Measurements from ENCODE around the gene GRWD1. TPM values are rescaled to one million over a fixed set of nuclear protein-coding genes. Genes with fewer than 3 reads are reported as not detected.

GRWD1 gene
- total RNA-seq, 6 experiments from 2014 or later: 36.2 to 53.5 (median 41.7) TPM

DNA sequence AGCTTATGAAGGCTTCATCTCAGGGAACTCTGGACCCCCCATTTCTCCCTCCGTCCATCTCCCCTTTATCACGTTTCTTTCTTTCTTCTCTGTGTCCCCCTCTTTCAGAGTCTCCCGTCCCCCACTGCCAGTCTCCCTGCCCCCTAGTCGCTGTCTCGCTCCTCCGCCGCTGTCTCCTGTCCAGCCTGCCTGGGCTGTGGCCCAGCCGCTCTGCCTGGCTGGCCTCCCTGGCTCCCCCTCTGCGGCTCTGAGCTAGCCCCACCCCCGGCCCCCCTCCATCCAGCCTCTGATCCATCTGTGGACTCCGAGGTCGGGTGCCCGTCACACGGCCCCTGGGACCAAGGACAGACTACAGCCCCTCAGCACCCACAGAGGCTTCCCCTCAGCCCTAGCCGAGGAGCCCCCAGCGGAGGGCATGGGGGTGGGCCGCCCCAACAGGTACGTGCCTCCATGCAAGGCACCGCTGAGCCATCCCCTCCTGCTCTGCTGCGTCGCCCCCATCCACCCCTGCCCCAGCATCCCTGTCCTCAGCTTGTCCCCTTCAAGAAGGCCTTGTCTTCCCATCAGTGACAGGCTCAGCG lies 8.5 kb downstream of the GRWD1 start:
- H3K36me3 Mint-ChIP-seq (ENCODE audit: low read depth): peaks cover 7% of the 10 kb centered on the region; the same call in 1 of the 2 replicates
- H3K27ac Mint-ChIP-seq: no peak overlapping the region
- H3K9me3 Mint-ChIP-seq: no peaks in the 10 kb centered on the region
- no peak overlapping the region for H3K4me3 Mint-ChIP-seq
- TF ChIP-seq, protein P1, sequence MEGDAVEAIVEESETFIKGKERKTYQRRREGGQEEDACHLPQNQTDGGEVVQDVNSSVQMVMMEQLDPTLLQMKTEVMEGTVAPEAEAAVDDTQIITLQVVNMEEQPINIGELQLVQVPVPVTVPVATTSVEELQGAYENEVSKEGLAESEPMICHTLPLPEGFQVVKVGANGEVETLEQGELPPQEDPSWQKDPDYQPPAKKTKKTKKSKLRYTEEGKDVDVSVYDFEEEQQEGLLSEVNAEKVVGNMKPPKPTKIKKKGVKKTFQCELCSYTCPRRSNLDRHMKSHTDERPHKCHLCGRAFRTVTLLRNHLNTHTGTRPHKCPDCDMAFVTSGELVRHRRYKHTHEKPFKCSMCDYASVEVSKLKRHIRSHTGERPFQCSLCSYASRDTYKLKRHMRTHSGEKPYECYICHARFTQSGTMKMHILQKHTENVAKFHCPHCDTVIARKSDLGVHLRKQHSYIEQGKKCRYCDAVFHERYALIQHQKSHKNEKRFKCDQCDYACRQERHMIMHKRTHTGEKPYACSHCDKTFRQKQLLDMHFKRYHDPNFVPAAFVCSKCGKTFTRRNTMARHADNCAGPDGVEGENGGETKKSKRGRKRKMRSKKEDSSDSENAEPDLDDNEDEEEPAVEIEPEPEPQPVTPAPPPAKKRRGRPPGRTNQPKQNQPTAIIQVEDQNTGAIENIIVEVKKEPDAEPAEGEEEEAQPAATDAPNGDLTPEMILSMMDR (IDR thresholded peaks at IDR 0.05): no peak
- no peaks in the 10 kb centered on the region for H3K4me1 Mint-ChIP-seq (ENCODE audit: low read depth)
- no peak for DNase-seq
- H3K27me3 Mint-ChIP-seq (ENCODE audit: insufficient read depth): no peaks in the 10 kb centered on the region; the same call in none of the 2 replicates

DNA sequence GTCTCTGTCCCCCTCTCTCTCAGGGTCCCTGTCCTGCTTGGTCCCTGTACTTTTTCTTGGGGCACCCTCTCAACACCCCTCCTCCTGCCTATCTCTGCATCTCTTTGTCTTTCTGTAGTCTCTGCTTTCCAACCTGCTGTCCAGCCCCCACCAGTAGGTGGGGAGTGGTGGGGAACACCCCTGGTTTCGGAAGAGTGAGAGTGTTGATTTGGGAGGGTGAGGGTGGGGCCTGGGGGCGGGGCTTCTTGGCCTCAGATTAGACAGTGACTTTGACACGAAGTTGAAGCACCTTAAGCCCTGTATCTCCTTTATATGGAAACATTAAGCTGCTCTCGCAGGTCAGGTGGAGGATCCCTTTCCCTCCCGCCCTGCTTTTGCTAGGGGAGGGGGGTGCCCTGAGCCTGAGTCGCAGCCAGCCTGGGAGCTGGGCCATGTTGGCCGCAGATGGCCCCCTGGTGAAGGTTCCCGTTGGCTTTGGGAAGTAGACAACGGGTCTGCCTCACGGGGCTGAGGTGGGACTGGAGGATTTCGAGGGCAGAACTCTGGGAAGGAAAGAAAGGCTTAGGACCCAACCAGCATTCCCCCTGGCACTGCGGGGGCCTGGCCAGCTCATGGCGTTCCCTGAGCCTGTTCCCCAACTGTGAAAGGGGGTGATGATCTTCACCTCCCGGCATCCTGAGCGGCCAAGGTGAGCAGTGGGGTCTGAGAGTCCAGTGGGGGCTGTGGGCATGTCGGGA lies 9.6 kb downstream of the GRWD1 start, which contains the start of gene KCNJ14:
Gene KCNJ14, plus strand, starts transcription at position 404 of the 737 bp plus-strand sequence. CDS start 6,151 bp downstream, outside the sequence.
- Mint-ChIP-seq H3K27ac (no peak within 1 kb of the TSS), H3K9me3 (no peaks in the 10 kb centered on the region), H3K36me3 (ENCODE audit: low read depth) (peaks cover 7% of the 10 kb centered on the region; the same call in 1 of the 2 replicates), H3K4me1 (ENCODE audit: low read depth) (no peaks in the 10 kb centered on the region), H3K27me3 (ENCODE audit: insufficient read depth) (no peaks in the 10 kb centered on the region; the same call in 1 of the 2 replicates), H3K4me3 (no peak within 1 kb of the TSS)
- no peak for DNase-seq
- TF ChIP-seq, protein P1 (IDR thresholded peaks at IDR 0.05): no peak

DNA sequence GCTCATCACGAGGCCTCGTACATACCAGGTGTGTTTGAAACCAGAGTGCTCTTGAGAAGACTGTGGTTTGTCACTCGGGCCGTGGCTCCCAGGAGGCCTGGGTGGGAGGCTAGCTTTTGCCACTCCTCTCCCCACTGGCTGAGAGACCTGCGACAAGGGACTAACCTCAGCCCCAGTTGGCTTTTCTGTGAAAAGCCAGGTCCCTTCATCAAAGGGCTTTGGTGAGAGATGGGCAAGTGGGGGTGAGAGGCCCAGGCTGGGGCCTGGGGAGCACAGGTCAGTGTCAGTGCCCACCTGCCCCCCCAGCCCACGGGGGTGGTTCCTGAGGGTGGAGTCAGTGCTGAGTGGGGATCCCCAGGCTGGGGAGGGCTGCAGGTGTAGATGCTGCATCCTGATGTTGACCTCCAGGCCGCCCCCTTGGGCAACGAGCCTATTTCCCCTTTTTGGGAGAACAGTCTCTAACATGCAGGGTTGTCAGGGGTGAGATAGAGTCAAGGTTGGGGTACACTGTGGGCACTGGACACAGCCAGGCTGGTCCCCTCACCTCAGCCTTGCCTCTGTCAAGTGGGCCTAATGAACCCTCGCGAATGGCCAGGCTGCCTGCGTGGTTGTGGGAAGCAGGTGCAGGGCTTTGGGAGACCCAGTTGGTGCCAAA lies 10.3 kb downstream of the GRWD1 start:
- H3K36me3 Mint-ChIP-seq (ENCODE audit: low read depth): peaks cover 7% of the 10 kb centered on the region; the same call in 1 of the 2 replicates
- no peaks in the 10 kb centered on the region for H3K4me1 Mint-ChIP-seq (ENCODE audit: low read depth)
- DNase-seq: no peak
- no peak overlapping the region for H3K4me3 Mint-ChIP-seq
- H3K27me3 Mint-ChIP-seq (ENCODE audit: insufficient read depth): no peaks in the 10 kb centered on the region; the same call in 1 of the 2 replicates
- H3K9me3 Mint-ChIP-seq: no peaks in the 10 kb centered on the region
- TF ChIP-seq, protein P1 (IDR thresholded peaks at IDR 0.05): no peak
- H3K27ac Mint-ChIP-seq: no peak overlapping the region

DNA sequence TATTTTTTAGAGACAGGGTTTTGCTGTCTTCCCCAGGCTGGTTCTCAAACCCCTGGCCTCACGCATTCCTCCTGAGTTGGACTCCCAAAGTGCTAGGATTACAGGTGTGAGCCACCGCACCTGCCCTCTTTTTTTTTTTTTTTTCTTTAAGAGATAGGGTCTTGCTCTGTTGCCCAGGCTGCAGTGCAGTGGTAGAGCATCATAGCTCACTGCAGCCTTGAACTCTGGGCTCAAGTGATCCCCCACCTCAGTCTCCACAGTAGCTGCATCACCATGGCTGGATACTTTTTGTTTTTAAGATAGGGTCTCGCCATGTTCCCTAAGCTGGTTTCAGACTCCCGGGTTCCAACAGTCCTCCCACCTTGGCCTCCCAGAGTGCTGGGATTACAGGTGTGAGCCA lies 11.1 kb downstream of the GRWD1 start:
- Mint-ChIP-seq H3K36me3 (ENCODE audit: low read depth) (peaks cover 7% of the 10 kb centered on the region; the same call in 1 of the 2 replicates), H3K27ac (no peak overlapping the region), H3K4me1 (ENCODE audit: low read depth) (no peaks in the 10 kb centered on the region), H3K9me3 (no peaks in the 10 kb centered on the region), H3K4me3 (no peak overlapping the region), H3K27me3 (ENCODE audit: insufficient read depth) (no peaks in the 10 kb centered on the region; the same call in 1 of the 2 replicates)
- DNase-seq: no peak
- TF ChIP-seq, protein P1 (IDR thresholded peaks at IDR 0.05): no peak

DNA sequence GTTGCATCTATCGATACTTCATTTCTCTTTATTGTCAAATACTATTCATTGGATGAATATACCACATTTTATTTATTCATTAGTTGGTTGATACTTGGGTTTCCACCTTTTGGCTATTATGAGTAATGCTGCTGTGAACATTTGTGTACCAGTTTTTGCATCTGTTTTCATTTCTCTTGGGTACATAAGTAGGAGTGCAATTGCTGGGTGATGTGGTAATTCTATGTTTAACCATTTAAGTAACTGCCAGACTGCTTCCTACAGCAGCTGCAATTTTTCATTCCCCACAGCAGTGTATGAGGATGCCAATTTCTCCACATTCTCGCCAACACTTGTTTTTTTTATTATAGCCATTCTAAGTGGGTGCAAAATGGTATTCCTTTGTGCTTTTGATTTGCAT lies 12.2 kb downstream of the GRWD1 start:
- TF ChIP-seq, protein P1 (IDR thresholded peaks at IDR 0.05): no peak
- Mint-ChIP-seq H3K4me3 (no peak overlapping the region), H3K4me1 (ENCODE audit: low read depth) (no peaks in the 10 kb centered on the region), H3K27me3 (ENCODE audit: insufficient read depth) (no peaks in the 10 kb centered on the region), H3K9me3 (no peaks in the 10 kb centered on the region), H3K36me3 (ENCODE audit: low read depth) (0 out of 2 replicates have a peak, but pooled peaks cover 4% of the 10 kb centered on the region), H3K27ac (no peak overlapping the region)
- no peak for DNase-seq

Data from HFFc6 (cell line).